OCI-LY3 (cell line): ENCODE results near the gene MCAM.

Source experiments
- EZH2phosphoT487 ChIP-seq: fragments of 200-600 bp; shearing (Covaris generic); IDR thresholded peaks from 2 replicates; pipeline ENCODE4 v1.6.1; 2018; ENCODE audit warnings: antibody characterized with exemption, mixed run types, low read depth
- TF ChIP-seq, protein P1 (sequence below): fragments of 200-600, 300-600 bp; sonication (generic); IDR thresholded peaks from 2 replicates; pipeline ENCODE4 v1.5.1; 2014; ENCODE audit warnings: antibody characterized with exemption, low read length, low read depth

DNA sequence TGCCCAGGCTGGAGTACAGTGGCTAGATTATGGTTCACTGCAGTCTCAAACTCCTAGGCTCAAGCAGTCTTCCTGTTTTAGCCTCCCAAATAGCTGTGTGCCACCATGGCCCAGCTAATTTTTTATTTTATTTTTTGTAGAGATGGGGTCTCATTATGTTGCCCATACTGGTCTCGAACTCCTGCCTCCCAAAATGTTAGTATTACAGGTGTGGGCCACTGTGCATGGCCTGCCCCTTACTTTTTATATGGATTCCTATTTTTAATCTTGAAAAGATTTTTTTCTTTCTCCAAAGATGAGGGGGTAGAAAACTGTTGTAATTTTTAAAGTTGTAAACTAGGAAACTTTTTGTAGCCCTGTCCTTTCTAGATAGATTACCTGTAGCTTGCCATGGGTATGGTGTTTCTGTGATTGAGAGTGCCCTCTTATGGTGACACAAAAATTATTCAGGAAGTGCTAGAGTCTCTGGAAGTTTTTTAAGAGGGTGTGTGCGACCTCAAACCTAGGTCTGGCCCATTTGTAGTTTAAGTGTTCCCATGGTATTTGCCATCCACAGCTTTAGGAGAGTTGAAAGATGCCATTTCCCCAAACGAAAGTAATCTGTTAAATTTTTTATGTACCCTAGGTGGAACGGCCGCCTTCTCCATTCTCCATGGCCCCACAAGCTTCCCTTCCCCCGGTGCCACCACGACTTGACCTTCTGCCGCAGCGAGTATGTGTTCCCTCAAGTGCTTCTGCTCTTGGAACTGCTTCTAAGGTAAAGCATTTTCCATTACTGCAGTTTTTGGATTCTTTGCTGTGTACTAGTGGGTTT lies 32.4 kb downstream of the MCAM start:
- TF ChIP-seq, protein P1, sequence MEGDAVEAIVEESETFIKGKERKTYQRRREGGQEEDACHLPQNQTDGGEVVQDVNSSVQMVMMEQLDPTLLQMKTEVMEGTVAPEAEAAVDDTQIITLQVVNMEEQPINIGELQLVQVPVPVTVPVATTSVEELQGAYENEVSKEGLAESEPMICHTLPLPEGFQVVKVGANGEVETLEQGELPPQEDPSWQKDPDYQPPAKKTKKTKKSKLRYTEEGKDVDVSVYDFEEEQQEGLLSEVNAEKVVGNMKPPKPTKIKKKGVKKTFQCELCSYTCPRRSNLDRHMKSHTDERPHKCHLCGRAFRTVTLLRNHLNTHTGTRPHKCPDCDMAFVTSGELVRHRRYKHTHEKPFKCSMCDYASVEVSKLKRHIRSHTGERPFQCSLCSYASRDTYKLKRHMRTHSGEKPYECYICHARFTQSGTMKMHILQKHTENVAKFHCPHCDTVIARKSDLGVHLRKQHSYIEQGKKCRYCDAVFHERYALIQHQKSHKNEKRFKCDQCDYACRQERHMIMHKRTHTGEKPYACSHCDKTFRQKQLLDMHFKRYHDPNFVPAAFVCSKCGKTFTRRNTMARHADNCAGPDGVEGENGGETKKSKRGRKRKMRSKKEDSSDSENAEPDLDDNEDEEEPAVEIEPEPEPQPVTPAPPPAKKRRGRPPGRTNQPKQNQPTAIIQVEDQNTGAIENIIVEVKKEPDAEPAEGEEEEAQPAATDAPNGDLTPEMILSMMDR, result peak; percentile 79
- no peak for TF ChIP-seq EZH2phosphoT487
